ENCODE measurements around the gene HS6ST2. TPM values are rescaled to one million over a fixed set of nuclear protein-coding genes. Genes with fewer than 3 reads are reported as not detected.

Gene HS6ST2
- total and polyA plus RNA-seq, 10 of the 15 experiments (the other 5 are each of a cell fraction or from before 2014, with no cell fraction given), result not detected

DNA sequence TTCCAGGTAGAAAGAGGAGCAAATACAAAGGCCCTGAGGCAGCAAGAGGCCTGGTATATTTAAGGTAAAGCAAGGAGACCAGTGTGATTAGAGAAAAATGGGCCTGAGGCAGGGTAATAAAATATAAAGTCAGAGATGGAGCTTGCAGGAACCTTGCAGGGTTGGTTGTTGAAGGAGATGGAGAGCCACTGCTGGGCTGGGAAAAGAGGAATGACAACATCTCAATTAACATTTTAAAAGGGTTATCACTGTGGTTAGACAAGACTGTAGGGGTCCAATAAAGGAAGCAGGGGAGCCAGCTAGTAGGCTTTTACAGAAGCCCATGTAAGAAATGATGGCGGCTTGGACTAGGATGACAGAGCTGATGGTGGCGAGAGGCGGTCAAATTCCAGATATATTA, 264.0 kb downstream of the HS6ST2 start:
- ChIA-PET CTCF (no interaction called here), SMC1A (ENCODE audit: uncharacterized antibody, unreplicated experiment) (no interaction called here), POLR2A (no interaction called here), RAD21 (ENCODE audit: unreplicated experiment) (no interaction called here)
- no peaks in the 10 kb centered on the region for H4K20me1 ChIP-seq (ENCODE audit: control insufficient read depth, insufficient read depth)
- ATAC-seq (no peak), FAIRE-seq (no peak), DNase-seq (ENCODE audit: low read depth, low spot score) (no peak)
- no peak overlapping the region for H2AFZ ChIP-seq (ENCODE audit: control insufficient read depth, low read depth, low read length)
- H3K27me3 ChIP-seq (replicated peaks in 1 of 2; ENCODE audit: control insufficient read depth in 2 of 2, insufficient read depth in 2 of 2, low read length in 1 of 2), result no peaks in the 10 kb centered on the region; a peak in 1 of 4 replicates
- in situ Hi-C loops (cut with MboI), result no loop called here
- no peaks in the 10 kb centered on the region for H3K36me3 ChIP-seq (ENCODE audit: control insufficient read depth in 2 of 2, insufficient read depth in 2 of 2, low read length in 1 of 2)
- no peaks in the 10 kb centered on the region for H3K79me2 ChIP-seq (ENCODE audit: control insufficient read depth, insufficient read depth, low read length)
- H3K4me3 ChIP-seq, result no peak overlapping the region
- H3K27ac ChIP-seq (ENCODE audit: control insufficient read depth, insufficient read depth), result no peak overlapping the region
- TF ChIP-seq, protein P1, sequence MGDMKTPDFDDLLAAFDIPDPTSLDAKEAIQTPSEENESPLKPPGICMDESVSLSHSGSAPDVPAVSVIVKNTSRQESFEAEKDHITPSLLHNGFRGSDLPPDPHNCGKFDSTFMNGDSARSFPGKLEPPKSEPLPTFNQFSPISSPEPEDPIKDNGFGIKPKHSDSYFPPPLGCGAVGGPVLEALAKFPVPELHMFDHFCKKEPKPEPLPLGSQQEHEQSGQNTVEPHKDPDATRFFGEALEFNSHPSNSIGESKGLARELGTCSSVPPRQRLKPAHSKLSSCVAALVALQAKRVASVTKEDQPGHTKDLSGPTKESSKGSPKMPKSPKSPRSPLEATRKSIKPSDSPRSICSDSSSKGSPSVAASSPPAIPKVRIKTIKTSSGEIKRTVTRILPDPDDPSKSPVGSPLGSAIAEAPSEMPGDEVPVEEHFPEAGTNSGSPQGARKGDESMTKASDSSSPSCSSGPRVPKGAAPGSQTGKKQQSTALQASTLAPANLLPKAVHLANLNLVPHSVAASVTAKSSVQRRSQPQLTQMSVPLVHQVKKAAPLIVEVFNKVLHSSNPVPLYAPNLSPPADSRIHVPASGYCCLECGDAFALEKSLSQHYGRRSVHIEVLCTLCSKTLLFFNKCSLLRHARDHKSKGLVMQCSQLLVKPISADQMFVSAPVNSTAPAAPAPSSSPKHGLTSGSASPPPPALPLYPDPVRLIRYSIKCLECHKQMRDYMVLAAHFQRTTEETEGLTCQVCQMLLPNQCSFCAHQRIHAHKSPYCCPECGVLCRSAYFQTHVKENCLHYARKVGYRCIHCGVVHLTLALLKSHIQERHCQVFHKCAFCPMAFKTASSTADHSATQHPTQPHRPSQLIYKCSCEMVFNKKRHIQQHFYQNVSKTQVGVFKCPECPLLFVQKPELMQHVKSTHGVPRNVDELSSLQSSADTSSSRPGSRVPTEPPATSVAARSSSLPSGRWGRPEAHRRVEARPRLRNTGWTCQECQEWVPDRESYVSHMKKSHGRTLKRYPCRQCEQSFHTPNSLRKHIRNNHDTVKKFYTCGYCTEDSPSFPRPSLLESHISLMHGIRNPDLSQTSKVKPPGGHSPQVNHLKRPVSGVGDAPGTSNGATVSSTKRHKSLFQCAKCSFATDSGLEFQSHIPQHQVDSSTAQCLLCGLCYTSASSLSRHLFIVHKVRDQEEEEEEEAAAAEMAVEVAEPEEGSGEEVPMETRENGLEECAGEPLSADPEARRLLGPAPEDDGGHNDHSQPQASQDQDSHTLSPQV (IDR thresholded peaks at IDR 0.05), result no peak
- TF ChIP-seq HDAC2 (IDR thresholded peaks at IDR 0.05) (no peak), SUZ12 (IDR thresholded peaks at IDR 0.05; ENCODE audit: unreplicated experiment) (no peak), ZNF207 (IDR thresholded peaks at IDR 0.05; ENCODE audit: borderline replicate concordance) (no peak), EZH2 (IDR thresholded peaks at IDR 0.05; ENCODE audit: borderline replicate concordance, control insufficient read depth, low read depth, low read length) (no peak), MYC (IDR thresholded peaks at IDR 0.05; ENCODE audit: insufficient read depth, insufficient read length, insufficient replicate concordance, low read length, severe bottlenecking) (no peak), STAT3 (IDR thresholded peaks at IDR 0.05; ENCODE audit: low read depth, low read length) (no peak), NRF1 (conservative IDR thresholded peaks at IDR 0.05; ENCODE audit: low read depth, low read length) (no peak), RAD51 (IDR thresholded peaks at IDR 0.05) (no peak), NFXL1 (IDR thresholded peaks at IDR 0.05; ENCODE audit: borderline replicate concordance) (no peak)
- TF ChIP-seq, protein P2, sequence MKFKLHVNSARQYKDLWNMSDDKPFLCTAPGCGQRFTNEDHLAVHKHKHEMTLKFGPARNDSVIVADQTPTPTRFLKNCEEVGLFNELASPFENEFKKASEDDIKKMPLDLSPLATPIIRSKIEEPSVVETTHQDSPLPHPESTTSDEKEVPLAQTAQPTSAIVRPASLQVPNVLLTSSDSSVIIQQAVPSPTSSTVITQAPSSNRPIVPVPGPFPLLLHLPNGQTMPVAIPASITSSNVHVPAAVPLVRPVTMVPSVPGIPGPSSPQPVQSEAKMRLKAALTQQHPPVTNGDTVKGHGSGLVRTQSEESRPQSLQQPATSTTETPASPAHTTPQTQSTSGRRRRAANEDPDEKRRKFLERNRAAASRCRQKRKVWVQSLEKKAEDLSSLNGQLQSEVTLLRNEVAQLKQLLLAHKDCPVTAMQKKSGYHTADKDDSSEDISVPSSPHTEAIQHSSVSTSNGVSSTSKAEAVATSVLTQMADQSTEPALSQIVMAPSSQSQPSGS (IDR thresholded peaks at IDR 0.05; ENCODE audit: low read length), result no peak
- TF ChIP-seq, protein P3, sequence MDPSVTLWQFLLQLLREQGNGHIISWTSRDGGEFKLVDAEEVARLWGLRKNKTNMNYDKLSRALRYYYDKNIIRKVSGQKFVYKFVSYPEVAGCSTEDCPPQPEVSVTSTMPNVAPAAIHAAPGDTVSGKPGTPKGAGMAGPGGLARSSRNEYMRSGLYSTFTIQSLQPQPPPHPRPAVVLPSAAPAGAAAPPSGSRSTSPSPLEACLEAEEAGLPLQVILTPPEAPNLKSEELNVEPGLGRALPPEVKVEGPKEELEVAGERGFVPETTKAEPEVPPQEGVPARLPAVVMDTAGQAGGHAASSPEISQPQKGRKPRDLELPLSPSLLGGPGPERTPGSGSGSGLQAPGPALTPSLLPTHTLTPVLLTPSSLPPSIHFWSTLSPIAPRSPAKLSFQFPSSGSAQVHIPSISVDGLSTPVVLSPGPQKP (IDR thresholded peaks at IDR 0.05; ENCODE audit: low read depth, low read length), result no peak
- TF ChIP-seq, protein P4, sequence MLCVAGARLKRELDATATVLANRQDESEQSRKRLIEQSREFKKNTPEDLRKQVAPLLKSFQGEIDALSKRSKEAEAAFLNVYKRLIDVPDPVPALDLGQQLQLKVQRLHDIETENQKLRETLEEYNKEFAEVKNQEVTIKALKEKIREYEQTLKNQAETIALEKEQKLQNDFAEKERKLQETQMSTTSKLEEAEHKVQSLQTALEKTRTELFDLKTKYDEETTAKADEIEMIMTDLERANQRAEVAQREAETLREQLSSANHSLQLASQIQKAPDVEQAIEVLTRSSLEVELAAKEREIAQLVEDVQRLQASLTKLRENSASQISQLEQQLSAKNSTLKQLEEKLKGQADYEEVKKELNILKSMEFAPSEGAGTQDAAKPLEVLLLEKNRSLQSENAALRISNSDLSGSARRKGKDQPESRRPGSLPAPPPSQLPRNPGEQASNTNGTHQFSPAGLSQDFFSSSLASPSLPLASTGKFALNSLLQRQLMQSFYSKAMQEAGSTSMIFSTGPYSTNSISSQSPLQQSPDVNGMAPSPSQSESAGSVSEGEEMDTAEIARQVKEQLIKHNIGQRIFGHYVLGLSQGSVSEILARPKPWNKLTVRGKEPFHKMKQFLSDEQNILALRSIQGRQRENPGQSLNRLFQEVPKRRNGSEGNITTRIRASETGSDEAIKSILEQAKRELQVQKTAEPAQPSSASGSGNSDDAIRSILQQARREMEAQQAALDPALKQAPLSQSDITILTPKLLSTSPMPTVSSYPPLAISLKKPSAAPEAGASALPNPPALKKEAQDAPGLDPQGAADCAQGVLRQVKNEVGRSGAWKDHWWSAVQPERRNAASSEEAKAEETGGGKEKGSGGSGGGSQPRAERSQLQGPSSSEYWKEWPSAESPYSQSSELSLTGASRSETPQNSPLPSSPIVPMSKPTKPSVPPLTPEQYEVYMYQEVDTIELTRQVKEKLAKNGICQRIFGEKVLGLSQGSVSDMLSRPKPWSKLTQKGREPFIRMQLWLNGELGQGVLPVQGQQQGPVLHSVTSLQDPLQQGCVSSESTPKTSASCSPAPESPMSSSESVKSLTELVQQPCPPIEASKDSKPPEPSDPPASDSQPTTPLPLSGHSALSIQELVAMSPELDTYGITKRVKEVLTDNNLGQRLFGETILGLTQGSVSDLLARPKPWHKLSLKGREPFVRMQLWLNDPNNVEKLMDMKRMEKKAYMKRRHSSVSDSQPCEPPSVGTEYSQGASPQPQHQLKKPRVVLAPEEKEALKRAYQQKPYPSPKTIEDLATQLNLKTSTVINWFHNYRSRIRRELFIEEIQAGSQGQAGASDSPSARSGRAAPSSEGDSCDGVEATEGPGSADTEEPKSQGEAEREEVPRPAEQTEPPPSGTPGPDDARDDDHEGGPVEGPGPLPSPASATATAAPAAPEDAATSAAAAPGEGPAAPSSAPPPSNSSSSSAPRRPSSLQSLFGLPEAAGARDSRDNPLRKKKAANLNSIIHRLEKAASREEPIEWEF (IDR thresholded peaks at IDR 0.05; ENCODE audit: insufficient replicate concordance, low read depth, low read length), result no peak
- no peak overlapping the region for H3K4me2 ChIP-seq (ENCODE audit: control insufficient read depth, insufficient read depth)
- H3K9me3 ChIP-seq (replicated peaks; ENCODE audit: control insufficient read depth, insufficient read depth, low read length), result no peaks in the 10 kb centered on the region; the same call in 2 of the 3 replicates
- no peak overlapping the region for H3K9ac ChIP-seq (ENCODE audit: control insufficient read depth, insufficient read depth, low read length)
- WGBS (ENCODE audit: insufficient coverage, insufficient replicate concordance, low lambda C conversion rate, missing lambda C conversion rate), result 77% methylated on average over 3 of the region's 3 CpGs
- H3K4me1 ChIP-seq (ENCODE audit: control insufficient read depth, insufficient read depth, low read length), result no peaks in the 10 kb centered on the region
- intact Hi-C loops (cut with micrococcal nuclease; ENCODE audit: unreplicated experiment), result no loop called here
- no TSS peak for BruUV-seq (replicated peaks)

Data from GM12878 (cell line).